HCT116 (cell line): ENCODE results near the gene ZBTB8A. TPM values are rescaled to one million over a fixed set of nuclear protein-coding genes. Genes with fewer than 3 reads are reported as not detected.
A peak's percentile ranks its signal among the peaks of the same experiment; 100 is the strongest.

Source experiments
- ATAC-seq: fragments of 200-7000 bp; cut with Tn5 transposase; 2 replicates; pipeline ENCODE4 v1.9.1; 2020; ENCODE audit warnings: mild to moderate bottlenecking, moderate library complexity
- BruUV-seq: library from RNA; stranded (reverse); fragments of 400-500 nt; replicated peaks from 2 replicates; lab custom pipeline; 2021; lab: Mats Ljungman, UMichigan
- CTCF ChIA-PET: fragments of 300-600 bp; sonication (Branson Sonifier 250); formaldehyde crosslinking; loops from one replicate; lab custom pipeline; 2021; ENCODE audit warnings: antibody characterized with exemption; lab: Charles Lee
- POLR2A ChIA-PET: fragments of 300-600, 350-600 bp; sonication (Branson Sonifier 250); formaldehyde crosslinking; loops from one replicate; lab custom pipeline; 2021; ENCODE audit warnings: antibody characterized with exemption; lab: Charles Lee
- RAD21 ChIA-PET, 2 experiments: fragments of 300-600 bp; sonication (Branson Sonifier 250); formaldehyde crosslinking; loops; one replicate each; lab custom pipeline; 2023; ENCODE audit warnings: low total read pairs in 2 of 2; ENCODE audit not compliant: uncharacterized antibody in 2 of 2, unreplicated experiment in 2 of 2, low non-redundant PET in 1 of 2; lab: Charles Lee
- DNase-seq: peaks from one replicate; pipeline ENCODE4 v3.0.0-alpha.2; 2010; ENCODE audit warnings: low read depth, low spot score
- H2AFZ ChIP-seq: fragments of 200-600 bp; shearing (Covaris generic), sonication (generic); 2 replicates; pipeline ENCODE4 v1.6.1; 2017; ENCODE audit warnings: low read depth, mixed run types, mixed read lengths, antibody characterized with exemption, low read length; ENCODE audit not compliant: poor library complexity, severe bottlenecking
- H3K27ac ChIP-seq: 2 replicates; pipeline ENCODE4 v1.5.1; 2012; ENCODE audit warnings: low read depth, low read length
- H3K27me3 ChIP-seq: fragments of 200-600 bp; sonication (generic); 2 replicates; pipeline ENCODE4 v1.6.1; 2016; ENCODE audit warnings: mixed run types, low read length, mixed read lengths; ENCODE audit not compliant: insufficient read depth
- H3K36me3 ChIP-seq, 2 experiments: fragments of 200-500 bp in 1 of 2; fragments of 200-600 bp in 1 of 2; sonication (Bioruptor generic) in 1 of 2; sonication (generic) in 1 of 2; 2 replicates each; pipeline versions ENCODE4 v1.5.1 to v1.6.1; 2014 to 2016; ENCODE audit warnings: low read length in 2 of 2, inconsistent platforms in 1 of 2, mixed read lengths in 1 of 2, mixed run types in 1 of 2; ENCODE audit not compliant: insufficient read depth in 2 of 2, control insufficient read depth in 1 of 2
- H3K4me1 ChIP-seq, 2 experiments: fragments of 200-600 bp in 1 of 2; sonication (generic) in 1 of 2; 2 replicates each; pipeline versions ENCODE4 v1.5.1 to v1.6.1; 2012 to 2017; ENCODE audit warnings: low read length in 2 of 2, inconsistent platforms in 1 of 2, mild to moderate bottlenecking in 1 of 2, mixed read lengths in 1 of 2, mixed run types in 1 of 2, moderate library complexity in 1 of 2; ENCODE audit not compliant: insufficient read depth in 2 of 2, control insufficient read depth in 1 of 2
- H3K4me2 ChIP-seq: fragments of 200-600 bp; sonication (generic); 2 replicates; pipeline ENCODE4 v1.6.1; 2017; ENCODE audit warnings: mixed run types, low read length, mixed read lengths
- H3K4me3 ChIP-seq, 2 experiments: fragments of 200-600 bp in 1 of 2; sonication (generic) in 1 of 2; replicated peaks in 1 of 2; 2 replicates each; pipeline ENCODE4 v1.5.1; 2011 to 2016; ENCODE audit warnings: low read length in 2 of 2, control low read depth in 1 of 2, low read depth in 1 of 2, mild to moderate bottlenecking in 1 of 2, mixed read lengths in 1 of 2, mixed run types in 1 of 2
- H3K79me2 ChIP-seq: fragments of 200-600 bp; sonication (generic); 2 replicates; pipeline ENCODE4 v1.6.1; 2017; ENCODE audit warnings: mild to moderate bottlenecking, mixed run types, low read length, moderate library complexity, mixed read lengths; ENCODE audit not compliant: insufficient read depth
- H3K9ac ChIP-seq: fragments of 200-600 bp; sonication (generic); 2 replicates; pipeline ENCODE4 v1.6.1; 2016; ENCODE audit warnings: low read length, mixed read lengths
- H3K9me2 ChIP-seq: fragments of 200-600 bp; sonication (generic), shearing (Covaris generic); 2 replicates; pipeline ENCODE4 v1.6.1; 2017; ENCODE audit warnings: mixed run types, mild to moderate bottlenecking, moderate library complexity; ENCODE audit not compliant: insufficient read depth
- H3K9me3 ChIP-seq, 2 experiments: fragments of 200-500 bp in 1 of 2; fragments of 200-600 bp in 1 of 2; sonication (Bioruptor generic) in 1 of 2; sonication (generic) in 1 of 2; 2 replicates each; pipeline ENCODE4 v1.6.1; 2014 to 2017; ENCODE audit warnings: low read length in 2 of 2, mixed read lengths in 2 of 2, inconsistent platforms in 1 of 2, low read depth in 1 of 2, mild to moderate bottlenecking in 1 of 2, mixed run types in 1 of 2, moderate library complexity in 1 of 2; ENCODE audit not compliant: control insufficient read depth in 1 of 2, insufficient read depth in 1 of 2
- H4K20me1 ChIP-seq: fragments of 200-600 bp; sonication (generic), shearing (Covaris generic); 2 replicates; pipeline ENCODE4 v1.6.1; 2017; ENCODE audit warnings: mixed run types, mild to moderate bottlenecking, moderate library complexity; ENCODE audit not compliant: insufficient read depth
- CBX3 ChIP-seq: IDR thresholded peaks from 2 replicates; pipeline ENCODE4 v1.6.1; 2012; ENCODE audit warnings: low read depth
- CEBPB ChIP-seq: IDR thresholded peaks from 2 replicates; pipeline ENCODE4 v1.6.1; 2012; ENCODE audit warnings: low read depth
- EZH2 ChIP-seq: fragments of 200-600 bp; sonication (generic); IDR thresholded peaks from 2 replicates; pipeline ENCODE4 v1.6.1; 2017; ENCODE audit warnings: antibody characterized with exemption, mixed run types
- FOSL1 ChIP-seq: IDR thresholded peaks from 2 replicates; pipeline ENCODE4 v1.6.1; 2012; ENCODE audit warnings: low read depth
- POLR2A ChIP-seq: IDR thresholded peaks from 2 replicates; pipeline ENCODE4 v1.7.0; 2011; ENCODE audit warnings: borderline replicate concordance; ENCODE audit not compliant: insufficient read depth, insufficient read length; ENCODE audit errors: extremely low read depth
- POLR2AphosphoS5 ChIP-seq: IDR thresholded peaks from 2 replicates; pipeline ENCODE4 v1.6.1; 2011; ENCODE audit warnings: mild to moderate bottlenecking, low read depth, low read length, moderate library complexity
- RAD21 ChIP-seq: IDR thresholded peaks from 2 replicates; pipeline ENCODE4 v1.6.1; 2012; ENCODE audit warnings: low read depth, mild to moderate bottlenecking
- SP1 ChIP-seq: IDR thresholded peaks from 2 replicates; pipeline ENCODE4 v1.6.1; 2012; ENCODE audit warnings: low read depth
- SRF ChIP-seq: IDR thresholded peaks from 2 replicates; pipeline ENCODE4 v1.6.1; 2012; ENCODE audit warnings: low read depth
- TCF7L2 ChIP-seq: IDR thresholded peaks from 2 replicates; pipeline ENCODE4 v1.7.0; 2011; ENCODE audit warnings: borderline replicate concordance, inconsistent platforms; ENCODE audit not compliant: insufficient read depth, insufficient read length; ENCODE audit errors: extremely low read depth
- YY1 ChIP-seq: IDR thresholded peaks from 2 replicates; pipeline ENCODE4 v1.6.1; 2011; ENCODE audit warnings: low read length, low read depth, moderate library complexity, mild to moderate bottlenecking; ENCODE audit not compliant: insufficient replicate concordance; ENCODE audit errors: extremely low read depth
- ZBTB33 ChIP-seq: IDR thresholded peaks from 2 replicates; pipeline ENCODE4 v1.6.1; 2011; ENCODE audit warnings: mild to moderate bottlenecking, low read length, moderate library complexity; ENCODE audit not compliant: insufficient replicate concordance; ENCODE audit errors: extremely low read depth
- ZNF274 ChIP-seq: fragments of 200-500 bp; sonication (Bioruptor generic); IDR thresholded peaks from 2 replicates; pipeline ENCODE4 v1.6.1; 2014; ENCODE audit warnings: mild to moderate bottlenecking, low read depth, low read length, inconsistent platforms
- intact Hi-C: fragments of 100-400 bp; cut with micrococcal nuclease; formaldehyde crosslinking; loops from 2 replicates; pipeline ENCODE4 v1.10.0; 2022
- total RNA-seq: library from RNA; stranded (reverse); gene quantifications from one replicate; pipeline ENCODE4 v1.2.1, GENCODE V29; 2021; ENCODE audit not compliant: unreplicated experiment
- TF ChIP-seq, protein P1 (sequence below): IDR thresholded peaks from 2 replicates; pipeline ENCODE4 v1.6.1; 2012; ENCODE audit warnings: low read depth
- TF ChIP-seq, protein P2 (sequence below): IDR thresholded peaks from 2 replicates; pipeline ENCODE4 v1.6.1; 2012
- TF ChIP-seq, protein P3 (sequence below), 3 experiments: fragments of 200-600 bp in 1 of 3; sonication (generic) in 1 of 3; IDR thresholded peaks in 2 of 3; conservative IDR thresholded peaks in 1 of 3; 2 replicates each; pipeline ENCODE4 v1.5.1; 2012 to 2017; ENCODE audit warnings: low read depth in 2 of 3, low read length in 2 of 3, antibody characterized with exemption in 1 of 3, borderline replicate concordance in 1 of 3, control low read depth in 1 of 3, mild to moderate bottlenecking in 1 of 3, mixed read lengths in 1 of 3, mixed run types in 1 of 3, moderate library complexity in 1 of 3; ENCODE audit not compliant: insufficient read depth in 1 of 3

The ZBTB8A gene
- total RNA-seq, 1 experiment from 2014 or later: 9.7 TPM

GRCh38 chr1:32498751-32499150, 40.5 kb upstream of the ZBTB8A start:
- no peak overlapping the region for H2AFZ ChIP-seq
- no peaks in the 10 kb centered on the region for H4K20me1 ChIP-seq
- H3K79me2 ChIP-seq: no peaks in the 10 kb centered on the region
- DNase-seq (no peak), ATAC-seq (no peak)
- H3K9me2 ChIP-seq: no peaks in the 10 kb centered on the region
- no peaks in the 10 kb centered on the region for H3K27me3 ChIP-seq
- ChIA-PET CTCF (no interaction called here), RAD21 (no interaction called here), POLR2A (no interaction called here)
- H3K9ac ChIP-seq: no peak overlapping the region
- TF ChIP-seq, protein P1, sequence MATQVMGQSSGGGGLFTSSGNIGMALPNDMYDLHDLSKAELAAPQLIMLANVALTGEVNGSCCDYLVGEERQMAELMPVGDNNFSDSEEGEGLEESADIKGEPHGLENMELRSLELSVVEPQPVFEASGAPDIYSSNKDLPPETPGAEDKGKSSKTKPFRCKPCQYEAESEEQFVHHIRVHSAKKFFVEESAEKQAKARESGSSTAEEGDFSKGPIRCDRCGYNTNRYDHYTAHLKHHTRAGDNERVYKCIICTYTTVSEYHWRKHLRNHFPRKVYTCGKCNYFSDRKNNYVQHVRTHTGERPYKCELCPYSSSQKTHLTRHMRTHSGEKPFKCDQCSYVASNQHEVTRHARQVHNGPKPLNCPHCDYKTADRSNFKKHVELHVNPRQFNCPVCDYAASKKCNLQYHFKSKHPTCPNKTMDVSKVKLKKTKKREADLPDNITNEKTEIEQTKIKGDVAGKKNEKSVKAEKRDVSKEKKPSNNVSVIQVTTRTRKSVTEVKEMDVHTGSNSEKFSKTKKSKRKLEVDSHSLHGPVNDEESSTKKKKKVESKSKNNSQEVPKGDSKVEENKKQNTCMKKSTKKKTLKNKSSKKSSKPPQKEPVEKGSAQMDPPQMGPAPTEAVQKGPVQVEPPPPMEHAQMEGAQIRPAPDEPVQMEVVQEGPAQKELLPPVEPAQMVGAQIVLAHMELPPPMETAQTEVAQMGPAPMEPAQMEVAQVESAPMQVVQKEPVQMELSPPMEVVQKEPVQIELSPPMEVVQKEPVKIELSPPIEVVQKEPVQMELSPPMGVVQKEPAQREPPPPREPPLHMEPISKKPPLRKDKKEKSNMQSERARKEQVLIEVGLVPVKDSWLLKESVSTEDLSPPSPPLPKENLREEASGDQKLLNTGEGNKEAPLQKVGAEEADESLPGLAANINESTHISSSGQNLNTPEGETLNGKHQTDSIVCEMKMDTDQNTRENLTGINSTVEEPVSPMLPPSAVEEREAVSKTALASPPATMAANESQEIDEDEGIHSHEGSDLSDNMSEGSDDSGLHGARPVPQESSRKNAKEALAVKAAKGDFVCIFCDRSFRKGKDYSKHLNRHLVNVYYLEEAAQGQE: no peak
- TF ChIP-seq EZH2 (no peak), POLR2A (no peak), ZBTB33 (no peak), POLR2AphosphoS5 (no peak), SRF (no peak), FOSL1 (no peak), ZNF274 (no peak), RAD21 (no peak), CBX3 (no peak), SP1 (no peak), TCF7L2 (no peak), YY1 (no peak), CEBPB (no peak)
- TF ChIP-seq, protein P2, sequence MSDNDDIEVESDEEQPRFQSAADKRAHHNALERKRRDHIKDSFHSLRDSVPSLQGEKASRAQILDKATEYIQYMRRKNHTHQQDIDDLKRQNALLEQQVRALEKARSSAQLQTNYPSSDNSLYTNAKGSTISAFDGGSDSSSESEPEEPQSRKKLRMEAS: no peak
- TF ChIP-seq, protein P3, sequence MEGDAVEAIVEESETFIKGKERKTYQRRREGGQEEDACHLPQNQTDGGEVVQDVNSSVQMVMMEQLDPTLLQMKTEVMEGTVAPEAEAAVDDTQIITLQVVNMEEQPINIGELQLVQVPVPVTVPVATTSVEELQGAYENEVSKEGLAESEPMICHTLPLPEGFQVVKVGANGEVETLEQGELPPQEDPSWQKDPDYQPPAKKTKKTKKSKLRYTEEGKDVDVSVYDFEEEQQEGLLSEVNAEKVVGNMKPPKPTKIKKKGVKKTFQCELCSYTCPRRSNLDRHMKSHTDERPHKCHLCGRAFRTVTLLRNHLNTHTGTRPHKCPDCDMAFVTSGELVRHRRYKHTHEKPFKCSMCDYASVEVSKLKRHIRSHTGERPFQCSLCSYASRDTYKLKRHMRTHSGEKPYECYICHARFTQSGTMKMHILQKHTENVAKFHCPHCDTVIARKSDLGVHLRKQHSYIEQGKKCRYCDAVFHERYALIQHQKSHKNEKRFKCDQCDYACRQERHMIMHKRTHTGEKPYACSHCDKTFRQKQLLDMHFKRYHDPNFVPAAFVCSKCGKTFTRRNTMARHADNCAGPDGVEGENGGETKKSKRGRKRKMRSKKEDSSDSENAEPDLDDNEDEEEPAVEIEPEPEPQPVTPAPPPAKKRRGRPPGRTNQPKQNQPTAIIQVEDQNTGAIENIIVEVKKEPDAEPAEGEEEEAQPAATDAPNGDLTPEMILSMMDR (IDR thresholded peaks at IDR 0.05 in 2 of 3, conservative IDR thresholded peaks at IDR 0.05 in 1 of 3; ENCODE audit: borderline replicate concordance in 1 of 3, insufficient read depth in 1 of 3, low read depth in 2 of 3, low read length in 2 of 3): no peak
- H3K4me2 ChIP-seq: peak overlapping the region; percentile 74; the same call in 1 of the 2 replicates
- no TSS peak for BruUV-seq
- H3K4me3 ChIP-seq: no peak overlapping the region
- intact Hi-C loops: no loop called here
- no peaks in the 10 kb centered on the region for H3K36me3 ChIP-seq
- peaks cover 9 to 23% of the 10 kb centered on the region in 2 experiments for H3K4me1 ChIP-seq
- no peaks in the 10 kb centered on the region for H3K9me3 ChIP-seq
- no peak overlapping the region for H3K27ac ChIP-seq
